ENCODE results near the gene PKD1.

DNA sequence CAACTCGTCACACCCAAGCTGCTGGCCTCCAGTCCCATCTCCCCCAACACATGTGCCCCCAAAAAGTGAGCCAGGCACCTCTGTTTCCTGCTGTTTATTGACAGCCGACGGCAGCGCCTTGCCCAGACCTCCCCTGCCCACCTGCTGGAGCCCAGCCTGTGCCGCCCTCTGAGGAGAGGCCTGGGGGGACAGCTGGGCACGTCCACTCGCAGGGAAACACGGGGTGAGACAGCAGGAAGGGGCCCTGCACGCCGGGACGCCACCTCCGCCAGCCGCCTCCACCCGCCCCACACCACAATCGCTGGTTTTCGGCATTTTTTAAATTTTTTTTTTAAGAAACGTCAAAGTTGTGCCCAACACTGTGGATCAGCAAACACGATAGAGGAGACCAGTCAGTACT lies 41.4 kb upstream of the PKD1 start:
- no peak for TF ChIP-seq EZH2 (IDR thresholded peaks at IDR 0.05; ENCODE audit: borderline replicate concordance, insufficient read depth, low read depth, low read length, poor library complexity, severe bottlenecking)
- TF ChIP-seq, protein P1, sequence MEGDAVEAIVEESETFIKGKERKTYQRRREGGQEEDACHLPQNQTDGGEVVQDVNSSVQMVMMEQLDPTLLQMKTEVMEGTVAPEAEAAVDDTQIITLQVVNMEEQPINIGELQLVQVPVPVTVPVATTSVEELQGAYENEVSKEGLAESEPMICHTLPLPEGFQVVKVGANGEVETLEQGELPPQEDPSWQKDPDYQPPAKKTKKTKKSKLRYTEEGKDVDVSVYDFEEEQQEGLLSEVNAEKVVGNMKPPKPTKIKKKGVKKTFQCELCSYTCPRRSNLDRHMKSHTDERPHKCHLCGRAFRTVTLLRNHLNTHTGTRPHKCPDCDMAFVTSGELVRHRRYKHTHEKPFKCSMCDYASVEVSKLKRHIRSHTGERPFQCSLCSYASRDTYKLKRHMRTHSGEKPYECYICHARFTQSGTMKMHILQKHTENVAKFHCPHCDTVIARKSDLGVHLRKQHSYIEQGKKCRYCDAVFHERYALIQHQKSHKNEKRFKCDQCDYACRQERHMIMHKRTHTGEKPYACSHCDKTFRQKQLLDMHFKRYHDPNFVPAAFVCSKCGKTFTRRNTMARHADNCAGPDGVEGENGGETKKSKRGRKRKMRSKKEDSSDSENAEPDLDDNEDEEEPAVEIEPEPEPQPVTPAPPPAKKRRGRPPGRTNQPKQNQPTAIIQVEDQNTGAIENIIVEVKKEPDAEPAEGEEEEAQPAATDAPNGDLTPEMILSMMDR (IDR thresholded peaks at IDR 0.05) = no peak

All from B cell (primary cell).